Measurements from ENCODE around the gene EDNRA. TPM values are rescaled to one million over a fixed set of nuclear protein-coding genes. Genes with fewer than 3 reads are reported as not detected.

EDNRA gene
- total and polyA plus RNA-seq, 4 experiments from 2014 or later: not detected

DNA sequence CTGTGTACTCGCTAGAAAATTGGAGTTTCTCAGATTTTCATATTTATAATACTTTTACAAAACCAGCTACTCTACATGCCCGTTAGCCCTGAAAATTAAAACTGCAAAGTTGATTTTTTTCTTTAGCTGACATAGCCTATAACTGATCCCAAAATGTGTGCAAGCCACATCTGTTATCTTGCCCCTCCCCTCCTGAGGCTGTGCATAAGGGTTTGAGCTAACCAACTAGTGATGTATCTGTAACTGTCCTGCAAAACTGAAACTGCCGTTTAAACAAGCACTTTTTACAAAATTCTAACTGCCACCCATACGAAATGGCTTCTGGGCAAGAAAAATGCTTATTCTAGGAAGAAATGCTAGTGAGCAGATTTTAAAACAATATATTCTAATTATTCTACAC lies 59.1 kb downstream of the EDNRA start:
- Mint-ChIP-seq H3K4me3 (no peak overlapping the region), H3K4me1 (no peaks in the 10 kb centered on the region), H3K27ac (no peak overlapping the region), H3K27me3 (peaks cover 8 to 12% of the 10 kb centered on the region in 2 donors), H3K36me3 (no peaks in the 10 kb centered on the region), H3K9me3 (no peaks in the 10 kb centered on the region)
- Histone ChIP-seq H3K4me1 (ENCODE audit: insufficient read depth, low read length) (no peaks in the 10 kb centered on the region), H3K4me3 (ENCODE audit: low read length in 2 of 2) (no peak overlapping the region), H3K27me3 (ENCODE audit: insufficient read depth, low read length) (no peaks in the 10 kb centered on the region), H3K36me3 (ENCODE audit: insufficient read depth, low read length) (no peaks in the 10 kb centered on the region), H3K27ac (ENCODE audit: low read depth, low read length) (no peak overlapping the region), H3K9me3 (ENCODE audit: control insufficient read depth in 1 of 2, low read length in 2 of 2) (no peaks in the 10 kb centered on the region)
- ChIA-PET POLR2A (ENCODE audit: partially characterized antibody) (no interaction called here), CTCF (ENCODE audit: partially characterized antibody) (interaction anchor here (1.0 to 1.4 kb wide), 2 partner anchors 14 to 327 kb away, joined by 3 to 5 read pairs; no protein-coding TSS in a partner anchor)
- no peak for DNase-seq
- intact Hi-C loops (cut with micrococcal nuclease): no loop called here

GRCh38 chr4:147542229-147542990 lies 61.5 kb downstream of the EDNRA start:
- Mint-ChIP-seq H3K27me3 (peaks cover 5 to 10% of the 10 kb centered on the region in 2 donors), H3K36me3 (no peaks in the 10 kb centered on the region), H3K4me1 (no peaks in the 10 kb centered on the region), H3K9me3 (no peaks in the 10 kb centered on the region), H3K27ac (no peak overlapping the region), H3K4me3 (no peak overlapping the region)
- H3K4me1 ChIP-seq (ENCODE audit: insufficient read depth, low read length): no peaks in the 10 kb centered on the region
- H3K36me3 ChIP-seq (ENCODE audit: insufficient read depth, low read length): no peaks in the 10 kb centered on the region
- H3K9me3 ChIP-seq (ENCODE audit: control insufficient read depth in 1 of 2, low read length in 2 of 2): no peaks in the 10 kb centered on the region
- no peaks in the 10 kb centered on the region for H3K27me3 ChIP-seq (ENCODE audit: insufficient read depth, low read length)
- ChIA-PET CTCF (ENCODE audit: partially characterized antibody) (no interaction called here), POLR2A (ENCODE audit: partially characterized antibody) (no interaction called here)
- DNase-seq: no peak
- no peak overlapping the region for H3K27ac ChIP-seq (ENCODE audit: low read depth, low read length)
- intact Hi-C loops (cut with micrococcal nuclease): no loop called here
- no peak overlapping the region for H3K4me3 ChIP-seq (ENCODE audit: low read length in 2 of 2)

- no peak overlapping the region for H3K4me3 Mint-ChIP-seq
- no peaks in the 10 kb centered on the region for H3K9me3 Mint-ChIP-seq
Measured at GRCh38 chr4:147543034-147543433, 62.1 kb downstream of the EDNRA start.

GRCh38 chr4:147546349-147546748 lies 65.5 kb downstream of the EDNRA start:
- intact Hi-C loops (cut with micrococcal nuclease): no loop called here
- POLR2A ChIA-PET (ENCODE audit: partially characterized antibody): no interaction called here

More at GRCh38 chr4:147543034-147543433, 62.1 kb downstream of the EDNRA start:
- ChIA-PET POLR2A (ENCODE audit: partially characterized antibody) (no interaction called here), CTCF (ENCODE audit: partially characterized antibody) (no interaction called here)
- no peaks in the 10 kb centered on the region for H3K36me3 Mint-ChIP-seq
- DNase-seq: no peak
- H3K27ac Mint-ChIP-seq: no peak overlapping the region
- Histone ChIP-seq H3K27ac (ENCODE audit: low read depth, low read length) (no peak overlapping the region), H3K4me1 (ENCODE audit: insufficient read depth, low read length) (no peaks in the 10 kb centered on the region), H3K9me3 (ENCODE audit: control insufficient read depth in 1 of 2, low read length in 2 of 2) (no peaks in the 10 kb centered on the region), H3K27me3 (ENCODE audit: insufficient read depth, low read length) (no peaks in the 10 kb centered on the region), H3K4me3 (ENCODE audit: low read length in 2 of 2) (no peak overlapping the region), H3K36me3 (ENCODE audit: insufficient read depth, low read length) (no peaks in the 10 kb centered on the region)
- intact Hi-C loops (cut with micrococcal nuclease): no loop called here
- no peaks in the 10 kb centered on the region for H3K4me1 Mint-ChIP-seq
- peaks cover 5 to 10% of the 10 kb centered on the region in 2 donors for H3K27me3 Mint-ChIP-seq

GRCh38 chr4:147547314-147548056 lies 66.6 kb downstream of the EDNRA start:
- Histone ChIP-seq H3K27ac (ENCODE audit: low read depth, low read length) (no peak overlapping the region), H3K27me3 (ENCODE audit: insufficient read depth, low read length) (no peaks in the 10 kb centered on the region), H3K9me3 (ENCODE audit: control insufficient read depth in 1 of 2, low read length in 2 of 2) (no peaks in the 10 kb centered on the region), H3K36me3 (ENCODE audit: insufficient read depth, low read length) (no peaks in the 10 kb centered on the region), H3K4me1 (ENCODE audit: insufficient read depth, low read length) (peaks cover 9% of the 10 kb centered on the region), H3K4me3 (ENCODE audit: low read length in 2 of 2) (no peak overlapping the region)
- Mint-ChIP-seq H3K4me3 (no peak overlapping the region), H3K4me1 (peaks cover 9 to 12% (median 10%) of the 10 kb centered on the region in 4 donors), H3K27me3 (peaks cover 4 to 7% of the 10 kb centered on the region in 2 donors), H3K36me3 (no peaks in the 10 kb centered on the region), H3K27ac (no peak overlapping the region), H3K9me3 (peaks cover 0 to 15% (median 3%) of the 10 kb centered on the region in 8 donors)
- ChIA-PET CTCF (ENCODE audit: partially characterized antibody) (no interaction called here), POLR2A (ENCODE audit: partially characterized antibody) (no interaction called here)
- DNase-seq: no peak
- intact Hi-C loops (cut with micrococcal nuclease): no loop called here

More at GRCh38 chr4:147546349-147546748, 65.5 kb downstream of the EDNRA start:
- H3K4me1 Mint-ChIP-seq: peaks cover 9 to 12% (median 10%) of the 10 kb centered on the region in 4 donors
- no peak overlapping the region for H3K4me3 Mint-ChIP-seq
- H3K27ac ChIP-seq (ENCODE audit: low read depth, low read length): no peak overlapping the region
- DNase-seq: no peak
- peaks cover 0 to 7% (median 0%) of the 10 kb centered on the region in 8 donors for H3K9me3 Mint-ChIP-seq
- H3K4me1 ChIP-seq (ENCODE audit: insufficient read depth, low read length): peaks cover 9% of the 10 kb centered on the region
- peaks cover 3 to 7% of the 10 kb centered on the region in 2 donors for H3K27me3 Mint-ChIP-seq
- H3K27ac Mint-ChIP-seq: no peak overlapping the region
- no peaks in the 10 kb centered on the region for H3K36me3 ChIP-seq (ENCODE audit: insufficient read depth, low read length)
- no peaks in the 10 kb centered on the region for H3K9me3 ChIP-seq (ENCODE audit: control insufficient read depth in 1 of 2, low read length in 2 of 2)
- CTCF ChIA-PET (ENCODE audit: partially characterized antibody): no interaction called here
- H3K4me3 ChIP-seq (ENCODE audit: low read length in 2 of 2): no peak overlapping the region
- H3K36me3 Mint-ChIP-seq: no peaks in the 10 kb centered on the region
- no peaks in the 10 kb centered on the region for H3K27me3 ChIP-seq (ENCODE audit: insufficient read depth, low read length)

- no peak for DNase-seq
- Mint-ChIP-seq H3K4me3 (no peak overlapping the region), H3K27ac (peak overlapping the region in 1 of 7 donors; percentile 31), H3K36me3 (no peaks in the 10 kb centered on the region), H3K27me3 (peaks cover 4 to 7% of the 10 kb centered on the region in 2 donors), H3K4me1 (peaks cover 9 to 12% (median 10%) of the 10 kb centered on the region in 4 donors), H3K9me3 (peaks cover 0 to 21% (median 3%) of the 10 kb centered on the region in 8 donors)
- Histone ChIP-seq H3K9me3 (ENCODE audit: control insufficient read depth in 1 of 2, low read length in 2 of 2) (no peaks in the 10 kb centered on the region), H3K27ac (ENCODE audit: low read depth, low read length) (no peak overlapping the region), H3K4me3 (ENCODE audit: low read length in 2 of 2) (no peak overlapping the region), H3K36me3 (ENCODE audit: insufficient read depth, low read length) (no peaks in the 10 kb centered on the region), H3K4me1 (ENCODE audit: insufficient read depth, low read length) (peaks cover 9% of the 10 kb centered on the region), H3K27me3 (ENCODE audit: insufficient read depth, low read length) (no peaks in the 10 kb centered on the region)
- ChIA-PET POLR2A (ENCODE audit: partially characterized antibody) (no interaction called here), CTCF (ENCODE audit: partially characterized antibody) (no interaction called here)
- intact Hi-C loops (cut with micrococcal nuclease): no loop called here
Measured at GRCh38 chr4:147548256-147548655, 67.4 kb downstream of the EDNRA start.

DNA sequence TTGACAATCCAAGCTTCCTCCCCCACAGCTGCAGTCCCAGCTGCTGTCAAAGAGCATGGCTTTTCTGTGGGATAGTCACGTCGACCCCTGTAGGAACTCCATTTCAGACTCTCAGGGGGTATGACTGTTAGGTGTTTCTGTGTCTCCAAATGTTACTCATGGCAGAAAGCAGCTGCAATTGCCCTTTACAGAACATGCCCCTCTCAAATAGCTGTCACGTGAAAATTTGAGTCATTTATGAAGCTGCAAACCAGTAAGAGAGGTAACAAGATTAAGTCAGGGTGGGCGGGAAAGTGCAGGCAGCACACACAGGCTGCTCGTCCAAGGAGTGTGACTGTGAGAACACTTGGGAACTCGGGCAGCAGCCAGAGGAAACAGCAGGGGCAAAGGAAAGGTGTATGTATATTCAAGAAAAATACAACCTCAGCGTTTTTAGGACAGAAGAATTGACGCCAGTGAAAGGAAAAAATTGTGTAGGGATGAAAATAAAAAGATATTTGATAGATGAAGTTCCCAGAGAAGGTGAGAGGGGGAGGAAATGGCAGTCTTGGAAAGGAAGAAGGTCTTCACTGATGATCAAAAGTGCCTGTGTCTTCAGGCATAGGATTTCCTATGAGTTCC lies 69.8 kb downstream of the EDNRA start:
- Mint-ChIP-seq H3K36me3 (no peaks in the 10 kb centered on the region), H3K4me3 (peak overlapping the region in 7 of 8 donors; percentile 52 to 75 (median 69)), H3K27me3 (peaks cover 6 to 7% of the 10 kb centered on the region in 2 donors), H3K27ac (peak overlapping the region in 4 of 7 donors; percentile 2 to 20 (median 10)), H3K4me1 (peaks cover 9 to 12% (median 10%) of the 10 kb centered on the region in 4 donors), H3K9me3 (peaks cover 0 to 25% (median 4%) of the 10 kb centered on the region in 8 donors)
- POLR2A ChIA-PET (ENCODE audit: partially characterized antibody): no interaction called here
- Histone ChIP-seq H3K9me3 (ENCODE audit: control insufficient read depth in 1 of 2, low read length in 2 of 2) (no peaks in the 10 kb centered on the region), H3K4me3 (ENCODE audit: low read length in 2 of 2) (peak overlapping the region in 1 of 2 donors; percentile 38), H3K27ac (ENCODE audit: low read depth, low read length) (no peak overlapping the region), H3K27me3 (ENCODE audit: insufficient read depth, low read length) (no peaks in the 10 kb centered on the region), H3K4me1 (ENCODE audit: insufficient read depth, low read length) (peaks cover 9% of the 10 kb centered on the region), H3K36me3 (ENCODE audit: insufficient read depth, low read length) (no peaks in the 10 kb centered on the region)
- intact Hi-C loops (cut with micrococcal nuclease): no loop called here
- CTCF ChIA-PET (ENCODE audit: partially characterized antibody): no interaction called here
- no peak for DNase-seq

Data from CD4-positive, alpha-beta memory T cell (primary cell).